G401 (cell line): ENCODE data around the gene RTL10. TPM values are rescaled to one million over a fixed set of nuclear protein-coding genes. Genes with fewer than 3 reads are reported as not detected.

Experiments
- DNase-seq: peaks from one replicate; pipeline ENCODE4 v3.0.0-alpha.2; 2015; ENCODE audit warnings: low spot score
- in situ Hi-C: cut with HindIII; loops from 2 replicates; pipeline ENCODE4 v1.10.0; 2016; ENCODE audit warnings: low sequenced_read_pairs, mixed read lengths
- total RNA-seq: library from RNA; depleted of rRNA; stranded (reverse); fragments of >200 nt; shearing (Covaris generic); gene quantifications from 2 replicates; pipeline ENCODE4 v1.2.3, GENCODE V29; 2014

Gene RTL10
- total RNA-seq, 1 experiment from 2014 or later: 11.0 TPM

- in situ Hi-C loops: no loop called here
- DNase-seq: no peak
Observed at GRCh38 chr22:19878461-19879245, 24.0 kb upstream of the RTL10 start.

- no peak for DNase-seq
- in situ Hi-C loops: no loop called here
Observed at GRCh38 chr22:19877626-19878339, 23.1 kb upstream of the RTL10 start.

GRCh38 chr22:19876941-19877625 lies 22.4 kb upstream of the RTL10 start:
- DNase-seq: no peak
- in situ Hi-C loops: no loop called here

GRCh38 chr22:19876314-19876940 lies 21.8 kb upstream of the RTL10 start:
- no peak for DNase-seq
- in situ Hi-C loops: no loop called here

- in situ Hi-C loops: no loop called here
- DNase-seq: no peak
Observed at GRCh38 chr22:19875531-19876313, 21.0 kb upstream of the RTL10 start.

- DNase-seq: no peak
- in situ Hi-C loops: no loop called here
Observed at GRCh38 chr22:19875061-19875530, 20.4 kb upstream of the RTL10 start.

- no peak for DNase-seq
- in situ Hi-C loops: no loop called here
Observed at GRCh38 chr22:19874307-19875060, 19.8 kb upstream of the RTL10 start.

- in situ Hi-C loops: no loop called here
- no peak for DNase-seq
Observed at GRCh38 chr22:19873960-19874306, 19.3 kb upstream of the RTL10 start.

- no peak for DNase-seq
- in situ Hi-C loops: no loop called here
Observed at GRCh38 chr22:19873138-19873959, 18.7 kb upstream of the RTL10 start.

GRCh38 chr22:19872779-19873137 lies 18.1 kb upstream of the RTL10 start:
- in situ Hi-C loops: no loop called here

GRCh38 chr22:19871845-19872778 lies 17.4 kb upstream of the RTL10 start:
- DNase-seq: no peak
- in situ Hi-C loops: no loop called here

More at GRCh38 chr22:19872779-19873137, 18.1 kb upstream of the RTL10 start:
- DNase-seq: no peak

GRCh38 chr22:19871023-19871844 lies 16.6 kb upstream of the RTL10 start:
- in situ Hi-C loops: no loop called here
- DNase-seq: no peak

- in situ Hi-C loops: no loop called here
- no peak for DNase-seq
Observed at GRCh38 chr22:19870153-19871022, 15.7 kb upstream of the RTL10 start.

- no peak for DNase-seq
- in situ Hi-C loops: no loop called here
Observed at GRCh38 chr22:19869497-19870152, 15.0 kb upstream of the RTL10 start.
